Common myeloid progenitor, CD34-positive (primary cell): Measurements from ENCODE around the gene ESR1.
"Not testable (repeated sequence)": the region's sequence is repeated elsewhere in the genome, so short reads cannot be mapped to it uniquely, and the experiment has no call there.

Source experiments
- CTCF ChIA-PET: fragments of 350-600 bp; sonication (Branson Sonifier 250); formaldehyde crosslinking; loops from one replicate; lab custom pipeline; 2021; ENCODE audit warnings: antibody characterized with exemption; lab: Charles Lee
- POLR2A ChIA-PET: fragments of 350-600 bp; sonication (Branson Sonifier 250); formaldehyde crosslinking; loops from one replicate; lab custom pipeline; 2021; ENCODE audit warnings: antibody characterized with exemption; lab: Charles Lee
- DNase-seq, 3 donors: peaks; one replicate each; pipeline versions ENCODE4 v3.0.0 to v3.0.0-alpha.2; 2013
- H3K27ac ChIP-seq, 2 experiments: 1 replicate in 1 of 2; 2 replicates in 1 of 2; pipeline ENCODE4 v1.7.0; 2013; ENCODE audit warnings: inconsistent platforms in 2 of 2, low read length in 2 of 2, mild to moderate bottlenecking in 2 of 2, low read depth in 1 of 2, moderate library complexity in 1 of 2; ENCODE audit not compliant: severe bottlenecking in 2 of 2, insufficient read depth in 1 of 2, poor library complexity in 1 of 2
- H3K27me3 ChIP-seq, 5 experiments: replicated peaks in 2 of 5; 1 replicate in 3 of 5; 2 replicates in 2 of 5; pipeline versions ENCODE4 v1.6.1 to v1.7.0; 2013; ENCODE audit warnings: low read length in 4 of 5, mild to moderate bottlenecking in 2 of 5, moderate library complexity in 2 of 5, inconsistent platforms in 1 of 5; ENCODE audit not compliant: insufficient read depth in 5 of 5, control insufficient read depth in 4 of 5
- H3K36me3 ChIP-seq, 4 experiments: 1 replicate in 2 of 4; 2 replicates in 2 of 4; pipeline versions ENCODE4 v1.6.1 to v1.7.0; 2013; ENCODE audit warnings: low read length in 3 of 4, control low read depth in 1 of 4, mild to moderate bottlenecking in 1 of 4; ENCODE audit not compliant: control insufficient read depth in 4 of 4, insufficient read depth in 4 of 4
- H3K4me1 ChIP-seq, 4 experiments: 1 replicate in 3 of 4; 2 replicates in 1 of 4; pipeline versions ENCODE4 v1.6.1 to v1.7.1; 2013; ENCODE audit warnings: low read length in 3 of 4, mild to moderate bottlenecking in 3 of 4, control low read depth in 1 of 4, inconsistent platforms in 1 of 4, moderate library complexity in 1 of 4; ENCODE audit not compliant: control insufficient read depth in 4 of 4, insufficient read depth in 4 of 4; ENCODE audit errors: control extremely low read depth in 1 of 4
- H3K4me3 ChIP-seq, 7 experiments: 1 replicate in 4 of 7; 2 replicates in 3 of 7; pipeline versions ENCODE4 v1.5.1 to v1.7.0; 2013; ENCODE audit warnings: mild to moderate bottlenecking in 7 of 7, low read length in 6 of 7, moderate library complexity in 6 of 7, inconsistent platforms in 2 of 7, low read depth in 2 of 7, control low read depth in 1 of 7; ENCODE audit not compliant: insufficient read depth in 4 of 7, control insufficient read depth in 1 of 7; ENCODE audit errors: extremely low read depth in 1 of 7
- H3K9me3 ChIP-seq, 5 experiments: 1 replicate in 4 of 5; 2 replicates in 1 of 5; pipeline versions ENCODE4 v1.6.1 to v1.7.1; 2013; ENCODE audit warnings: low read length in 4 of 5, mild to moderate bottlenecking in 2 of 5, inconsistent platforms in 1 of 5, low read depth in 1 of 5, moderate library complexity in 1 of 5; ENCODE audit not compliant: control insufficient read depth in 4 of 5, insufficient read depth in 2 of 5; ENCODE audit errors: control extremely low read depth in 1 of 5
- WGBS: methylation state at CpG from one replicate; pipeline ENCODE4 v1.1.5; 2013; ENCODE audit not compliant: insufficient coverage; 5-methylcytosine and 5-hydroxymethylcytosine counted together

The ESR1 gene

DNA sequence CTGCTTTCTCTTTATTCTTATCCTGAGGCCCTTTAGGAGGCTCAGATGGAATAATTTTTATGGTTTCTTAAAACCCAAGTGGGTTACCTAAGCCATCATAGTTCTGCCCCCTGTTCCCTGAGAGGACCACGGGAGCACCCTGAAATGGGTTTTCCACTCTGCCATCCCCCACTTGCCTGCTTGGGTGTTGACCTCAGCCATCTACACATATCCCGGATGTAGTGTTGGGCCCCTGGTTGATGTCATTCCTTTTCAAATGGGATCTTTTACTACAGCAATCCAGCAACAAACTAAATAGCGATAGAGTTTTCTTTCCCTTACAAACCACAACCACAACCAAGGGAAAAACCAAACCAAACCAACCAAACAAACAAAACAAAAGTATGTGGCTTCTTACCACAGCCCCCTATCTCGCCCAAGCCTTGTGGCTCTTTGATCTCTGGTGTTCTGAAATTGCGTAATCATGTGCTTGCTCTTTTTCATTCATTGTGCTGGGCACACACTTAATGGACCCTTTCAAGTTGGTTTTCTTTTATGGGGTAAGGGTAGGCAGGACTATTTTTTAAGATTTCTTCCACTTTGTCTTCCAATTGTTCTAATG lies 154.9 kb downstream of the ESR1 start:
- Histone ChIP-seq H3K27ac (no peak overlapping the region), H3K9me3 (no peaks in the 10 kb centered on the region), H3K27me3 (peaks cover 0 to 4% (median 0%) of the 10 kb centered on the region in 5 experiments), H3K4me1 (peaks cover 0 to 10% (median 8%) of the 10 kb centered on the region in 4 experiments), H3K36me3 (no peaks in the 10 kb centered on the region), H3K4me3 (peak overlapping the region in 2 of 7 experiments; percentile 7 to 37)
- CTCF ChIA-PET = no interaction called here
- whole genome bisulfite sequencing = 70% methylated on average over 2 of the region's 5 CpGs
- POLR2A ChIA-PET = no interaction called here
- DNase-seq = peak; percentile 52 to 81 (median 79)

DNA sequence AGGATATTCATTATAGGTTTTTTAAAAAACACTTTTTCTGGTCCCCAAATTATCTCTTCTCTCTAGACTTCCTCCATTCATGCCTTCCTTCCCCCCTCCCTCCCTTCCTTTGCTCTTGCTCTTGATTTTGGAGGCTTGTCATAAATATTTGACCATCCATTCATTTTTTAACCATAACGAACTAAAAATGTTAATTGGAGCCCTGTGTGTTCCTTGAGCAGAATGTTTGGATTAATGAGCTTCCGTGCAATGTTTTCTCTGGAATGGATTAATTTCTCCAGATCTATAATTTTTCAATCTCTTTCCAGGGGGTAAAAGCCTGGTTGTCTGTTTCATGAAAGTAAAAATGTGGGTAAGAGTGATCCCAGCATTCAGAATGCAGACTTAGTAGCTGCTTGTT lies 155.5 kb downstream of the ESR1 start:
- WGBS = no CpG with 5 or more reads among the region's 2 CpGs
- no peak for DNase-seq
- Histone ChIP-seq H3K27ac (no peak overlapping the region), H3K9me3 (no peaks in the 10 kb centered on the region), H3K4me3 (no peak overlapping the region), H3K4me1 (peaks cover 0 to 10% (median 8%) of the 10 kb centered on the region in 4 experiments), H3K27me3 (peaks cover 0 to 4% (median 0%) of the 10 kb centered on the region in 5 experiments), H3K36me3 (no peaks in the 10 kb centered on the region)
- POLR2A ChIA-PET = no interaction called here
- CTCF ChIA-PET = no interaction called here

DNA sequence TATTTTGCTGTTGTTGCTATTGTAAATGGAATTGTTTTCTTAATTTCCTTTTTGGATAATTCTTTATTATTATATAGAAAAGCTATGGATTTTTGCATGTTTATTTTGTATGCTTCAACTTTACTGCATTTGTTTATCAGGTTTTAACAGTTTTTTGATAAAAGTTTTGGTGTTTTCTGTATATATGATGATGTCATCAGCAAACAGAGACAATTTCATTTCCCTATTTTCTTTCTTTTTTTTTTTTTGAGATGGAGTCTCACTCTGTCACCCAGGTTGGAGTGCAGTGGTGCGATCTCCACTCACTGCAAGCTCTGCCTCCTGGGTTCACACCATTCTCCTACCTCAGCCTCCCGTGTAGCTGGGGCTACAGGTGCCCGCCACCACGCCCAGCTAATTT lies 156.9 kb downstream of the ESR1 start:
- H3K9me3 ChIP-seq, H3K36me3 ChIP-seq, H3K27ac ChIP-seq, DNase-seq, H3K4me3 ChIP-seq, CTCF ChIA-PET, POLR2A ChIA-PET, H3K27me3 ChIP-seq: not testable (repeated sequence)
- H3K4me1 ChIP-seq = peaks cover 0 to 10% (median 8%) of the 10 kb centered on the region in 4 experiments
- no CpG with 5 or more reads among the region's 4 CpGs for WGBS

DNA sequence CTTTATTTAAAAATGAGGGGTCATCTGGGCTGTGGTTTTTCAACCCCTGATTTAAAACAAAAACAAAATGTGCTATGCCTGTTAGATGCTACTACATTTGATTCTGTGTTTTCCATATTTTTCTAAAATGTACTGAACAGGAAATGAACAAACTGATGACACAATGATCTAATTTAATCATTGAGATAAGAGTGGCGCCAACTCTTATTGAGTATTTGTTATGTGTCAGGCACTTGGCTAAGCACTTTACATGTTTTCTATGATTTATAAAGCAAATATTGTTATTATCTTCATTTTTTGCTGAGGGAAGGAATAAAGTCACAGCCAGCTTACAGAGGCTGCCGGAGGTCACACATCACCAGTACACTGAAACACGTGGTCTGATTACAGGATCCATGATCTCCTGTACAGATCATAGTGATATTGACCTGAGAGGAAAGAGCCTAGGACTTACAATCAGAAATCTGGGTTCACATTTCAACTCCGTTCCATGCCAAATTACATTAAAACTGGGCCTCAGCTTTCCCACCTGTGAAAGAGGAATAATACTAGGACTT lies 166.7 kb downstream of the ESR1 start:
- Histone ChIP-seq H3K4me3 (no peak overlapping the region), H3K36me3 (no peaks in the 10 kb centered on the region), H3K27me3 (no peaks in the 10 kb centered on the region), H3K27ac (no peak overlapping the region), H3K9me3 (peaks cover 0 to 2% (median 0%) of the 10 kb centered on the region in 5 experiments), H3K4me1 (no peaks in the 10 kb centered on the region)
- POLR2A ChIA-PET = no interaction called here
- CTCF ChIA-PET = interaction anchor here (1.0 kb wide), 1 partner anchor 14 kb away, joined by 4 read pairs; no protein-coding TSS in a partner anchor
- no peak for DNase-seq
- WGBS = 83% methylated on average over 1 of the region's 4 CpGs

DNA sequence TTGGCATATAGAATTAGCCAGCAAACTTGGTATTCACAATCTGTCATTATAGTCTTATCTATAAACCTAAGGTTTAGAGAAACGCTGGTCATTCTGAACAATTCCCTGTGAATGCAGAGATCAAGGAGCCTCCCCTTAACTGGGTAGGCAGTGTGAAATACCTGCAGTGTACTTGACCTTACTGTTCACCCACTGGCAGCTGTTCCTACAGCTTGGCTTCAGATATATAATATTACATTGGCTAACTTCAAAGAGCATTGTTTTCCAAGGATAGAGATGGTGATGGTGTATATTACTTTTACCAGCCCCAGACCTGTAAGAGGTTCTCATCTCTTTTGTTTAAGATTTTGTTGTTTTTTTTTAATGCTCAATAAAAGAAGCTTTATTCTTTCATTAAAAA lies 168.3 kb downstream of the ESR1 start:
- 100% methylated on average over 1 of the region's 1 CpG for WGBS
- CTCF ChIA-PET = no interaction called here
- no peak for DNase-seq
- H3K4me3 ChIP-seq = no peak overlapping the region
- no peaks in the 10 kb centered on the region for H3K36me3 ChIP-seq
- no peak overlapping the region for H3K27ac ChIP-seq
- POLR2A ChIA-PET = no interaction called here
- H3K9me3 ChIP-seq = peaks cover 0 to 2% (median 0%) of the 10 kb centered on the region in 5 experiments
- H3K27me3 ChIP-seq = no peaks in the 10 kb centered on the region
- no peaks in the 10 kb centered on the region for H3K4me1 ChIP-seq

DNA sequence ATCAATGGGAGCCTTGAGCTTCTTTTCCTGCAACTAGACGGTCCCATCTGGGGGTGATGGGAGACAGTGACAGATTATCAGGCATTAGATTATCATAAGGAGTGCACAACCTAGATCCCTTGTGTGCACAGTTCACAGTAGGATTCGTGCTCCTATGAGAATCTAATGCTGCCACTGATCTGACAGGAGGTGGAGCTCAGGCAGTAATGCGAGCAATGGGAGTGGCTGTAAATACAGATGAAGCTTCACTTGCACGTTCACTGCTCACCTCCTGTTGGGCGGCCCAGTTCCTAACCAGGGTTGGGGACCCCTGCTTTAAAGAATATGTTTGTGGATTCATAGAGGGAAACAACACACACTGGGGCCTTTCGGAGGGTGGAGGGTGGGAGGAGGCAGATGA lies 180.7 kb downstream of the ESR1 start:
- not testable (repeated sequence) for H3K9me3 ChIP-seq

DNA sequence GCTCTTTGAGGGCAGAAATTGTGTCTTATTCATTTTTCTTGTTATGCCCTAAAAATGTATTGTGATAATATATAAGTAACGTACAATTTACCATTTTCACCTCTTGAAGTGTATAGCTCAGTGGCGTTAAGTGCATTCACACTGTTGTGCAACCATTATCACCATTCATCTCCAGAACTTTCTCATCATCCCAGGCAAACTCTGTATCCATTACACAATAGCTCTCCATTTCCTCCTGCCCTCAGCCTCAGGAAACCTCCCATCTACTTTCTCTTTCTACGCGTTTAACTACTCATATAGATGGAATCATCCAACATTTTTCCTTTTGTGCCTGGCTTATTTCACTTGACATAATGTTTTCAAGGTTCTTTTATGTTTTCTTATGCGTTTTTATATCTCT lies 184.6 kb downstream of the ESR1 start:
- Histone ChIP-seq H3K27ac (no peak overlapping the region), H3K4me1 (no peaks in the 10 kb centered on the region), H3K27me3 (no peaks in the 10 kb centered on the region), H3K36me3 (no peaks in the 10 kb centered on the region), H3K9me3 (no peaks in the 10 kb centered on the region), H3K4me3 (no peak overlapping the region)
- no peak for DNase-seq
- ChIA-PET POLR2A (no interaction called here), CTCF (interaction anchor here (0.6 kb wide), 1 partner anchor 324 kb away, joined by 3 read pairs; no protein-coding TSS in a partner anchor)
- 94% methylated on average over 3 of the region's 5 CpGs for WGBS

More for the DNA sequence above, 180.7 kb downstream of the ESR1 start:
- POLR2A ChIA-PET, H3K36me3 ChIP-seq, H3K27ac ChIP-seq, H3K4me3 ChIP-seq, H3K27me3 ChIP-seq, DNase-seq, CTCF ChIA-PET, H3K4me1 ChIP-seq: not testable (repeated sequence)
- WGBS = 100% methylated on average over 4 of the region's 6 CpGs
